Motor neuron (in vitro differentiated cells): ENCODE measurements around the gene TTC1. TPM values are rescaled to one million over a fixed set of nuclear protein-coding genes. Genes with fewer than 3 reads are reported as not detected.
"Not testable (repeated sequence)": the region's sequence is repeated elsewhere in the genome, so short reads cannot be mapped to it uniquely, and the experiment has no call there.

Source experiments
- ATAC-seq, 8 experiments: fragments of 200-7000 bp; cut with Tn5 transposase; replicated peaks in 6 of 8; 2 replicates each; pipeline ENCODE4 v1.8.0; 2021; ENCODE audit warnings: mild to moderate bottlenecking in 8 of 8, moderate library complexity in 8 of 8
- H3K27ac ChIP-seq, 2 donors: fragments of 250-450 bp; sonication (Bioruptor Pico); 2 replicates each; pipeline ENCODE4 v1.9.0; 2021; ENCODE audit warnings: antibody characterized with exemption in 2 of 2, mild to moderate bottlenecking in 2 of 2, moderate library complexity in 1 of 2
- H3K4me1 ChIP-seq, 2 donors: fragments of 250-450 bp; sonication (Bioruptor Pico); replicated peaks in 1 of 2; 2 replicates each; pipeline ENCODE4 v1.6.1; 2021; ENCODE audit warnings: antibody characterized with exemption in 2 of 2, mild to moderate bottlenecking in 2 of 2, moderate library complexity in 1 of 2
- H3K4me3 ChIP-seq, 5 donors: fragments of 250-450 bp; sonication (Bioruptor Pico); 2 replicates each; pipeline ENCODE4 v1.9.0; 2021; ENCODE audit warnings: antibody characterized with exemption in 5 of 5, mild to moderate bottlenecking in 5 of 5, moderate library complexity in 4 of 5
- WGBS, 10 experiments: fragments of 450-650 bp; shearing (Covaris generic); methylation state at CpG; one replicate each; pipeline ENCODE4 v1.0.0; 2022; 5-methylcytosine and 5-hydroxymethylcytosine counted together
- in situ Hi-C, 9 experiments: fragments of 400-800 bp; cut with MboI; loops; one replicate each; pipeline ENCODE4 v1.15.0; 2021; ENCODE audit warnings: low sequenced_read_pairs in 9 of 9, low pct_unique_long_range_greater_than_20kb in 2 of 9; ENCODE audit not compliant: unreplicated experiment in 9 of 9
- total RNA-seq, 8 experiments: library from RNA; unstranded; fragments of 300-600 nt; gene quantifications; 2 replicates each; pipeline versions ENCODE4 v1.2.3 to v1.2.4, GENCODE V29; 2022

Gene TTC1
- total RNA-seq = 100 to 1,000 TPM in 2 of 8 experiments, 10 to 100 TPM in 6; 46.5 to 199 (median 69.8) TPM

DNA sequence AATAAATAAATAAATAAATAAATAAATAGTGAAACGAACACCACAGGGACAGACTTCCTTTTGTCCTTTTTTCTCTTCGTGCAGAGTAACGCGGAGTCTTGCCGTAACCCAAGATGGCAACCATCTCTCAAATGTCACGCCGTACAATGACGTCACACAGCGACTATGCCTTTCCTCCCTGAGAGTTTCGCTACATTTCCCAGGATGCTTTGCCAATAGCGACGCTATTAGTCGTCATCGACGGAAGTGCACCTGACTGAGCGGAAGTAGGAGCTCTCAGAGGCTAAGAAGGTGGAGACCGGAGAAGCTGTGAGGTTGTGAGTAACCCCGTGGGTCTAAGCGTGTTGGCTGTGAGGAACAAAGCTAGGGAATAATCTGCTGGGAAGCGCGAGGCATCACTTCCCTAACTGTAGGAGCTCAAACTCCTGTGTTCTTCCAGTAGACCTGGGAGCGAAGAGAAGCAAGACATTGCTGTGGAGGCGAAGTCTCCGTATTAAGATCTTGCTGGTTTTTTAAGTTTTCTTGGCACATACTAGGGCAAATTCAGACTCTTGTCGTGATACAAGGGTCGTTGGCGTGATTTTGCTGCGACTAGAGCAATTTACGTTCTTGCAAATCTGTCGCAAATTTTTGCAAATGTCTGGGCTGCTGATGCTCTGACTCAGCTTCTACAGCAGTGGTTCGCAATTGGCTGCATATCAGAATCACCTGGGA, at the start of gene TTC1:
Gene TTC1 (plus strand): TSS at position 263 of the 714 bp plus-strand sequence. CDS start 1,390 bp downstream, outside the sequence.
- in situ Hi-C loops = loop anchor here in 3 of 9 experiments (25.0 kb wide), 1 partner anchor 328 kb away; no protein-coding TSS in a partner anchor
- Histone ChIP-seq H3K4me3 (peak within 1 kb of the TSS; percentile 69 to 98 (median 82)), H3K27ac (peak within 1 kb of the TSS; percentile 88), H3K4me1 (peaks cover 12 to 15% of the 10 kb centered on the region in 2 donors)
- 0 to 10% (median 2%) methylated on average over 5 to 24 of the region's 31 CpGs for WGBS, 10 experiments
- peak; percentile 95 to 99 (median 99) for ATAC-seq

DNA sequence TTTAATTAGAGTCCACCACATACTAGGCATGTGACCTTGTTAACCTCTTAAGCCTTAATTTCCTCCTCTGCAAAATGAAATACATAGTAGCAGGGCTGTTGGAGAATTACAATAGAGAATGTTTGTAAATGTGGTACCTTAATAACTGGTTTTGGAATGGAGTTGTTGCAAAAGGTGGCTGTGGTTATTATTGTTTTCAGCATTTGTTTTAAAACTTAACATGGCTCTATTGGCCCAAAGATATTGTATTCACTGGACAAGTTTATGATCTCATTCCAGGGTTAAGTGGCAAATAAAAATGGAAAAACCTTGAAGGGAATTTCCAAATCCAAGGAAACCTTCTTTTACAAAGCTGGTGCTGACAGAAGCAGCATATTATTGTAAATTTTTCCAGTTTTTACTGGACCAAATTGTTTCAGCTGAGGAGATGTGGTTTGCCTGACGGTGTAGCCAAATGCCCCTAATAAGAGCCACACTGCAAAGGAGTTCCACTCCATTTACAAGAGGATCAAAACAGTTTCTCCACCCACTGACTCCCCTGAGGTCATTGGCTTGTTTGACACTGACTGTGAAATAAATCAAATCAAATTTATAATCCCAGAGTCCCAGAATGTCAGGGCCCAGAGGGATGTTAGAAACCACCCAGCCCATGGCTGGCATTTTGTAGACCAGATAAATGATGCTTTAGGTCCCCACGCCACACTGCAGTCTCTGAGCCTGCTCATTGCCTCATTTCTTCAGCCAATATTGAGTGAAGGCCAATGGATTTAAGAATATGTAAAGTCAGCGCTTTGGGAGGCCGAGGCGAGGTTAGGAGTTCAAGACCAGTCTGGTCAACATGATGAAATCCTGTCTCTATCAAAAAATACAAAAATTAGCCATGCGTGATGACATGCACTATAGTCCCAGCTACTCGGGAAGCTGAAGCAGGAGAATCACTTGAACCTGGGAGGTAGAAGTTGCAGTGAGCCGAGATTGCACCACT, 47.5 kb upstream of the TTC1 start:
- WGBS, 10 experiments = 76 to 95% (median 88%) methylated on average over 3 to 7 of the region's 8 CpGs; no CpG with 5 or more reads in 1 of the 10 experiments
- in situ Hi-C loops = loop anchor here in 1 of 9 experiments (25.0 kb wide), 1 partner anchor 524 kb away; no protein-coding TSS in a partner anchor
- no peaks in the 10 kb centered on the region for H3K4me1 ChIP-seq
- no peak overlapping the region for H3K27ac ChIP-seq
- H3K4me3 ChIP-seq = no peak overlapping the region
- ATAC-seq = peak in 2 of 8 experiments; percentile 36 to 53

- in situ Hi-C loops = loop anchor here in 1 of 9 experiments (25.0 kb wide), 1 partner anchor 525 kb away; no protein-coding TSS in a partner anchor
- ATAC-seq = no peak
- H3K27ac ChIP-seq = no peak overlapping the region
- WGBS, 10 experiments = 67 to 100% (median 90%) methylated on average over 1 to 4 of the region's 4 CpGs; no CpG with 5 or more reads in 3 of the 10 experiments
- H3K4me3 ChIP-seq = no peak overlapping the region
- H3K4me1 ChIP-seq = no peaks in the 10 kb centered on the region
These were observed 46.7 kb upstream of the TTC1 start for GRCh38 chr5:159962214-159962613.

GRCh38 chr5:159963935-159964334, 45.0 kb upstream of the TTC1 start:
- Histone ChIP-seq H3K4me3 (no peak overlapping the region), H3K4me1 (no peaks in the 10 kb centered on the region), H3K27ac (no peak overlapping the region)
- 20 to 80% (median 61%) methylated on average over 1 to 6 of the region's 6 CpGs; no CpG with 5 or more reads in 3 of the 10 experiments for WGBS, 10 experiments
- in situ Hi-C loops = loop anchor here in 1 of 9 experiments (25.0 kb wide), 1 partner anchor 527 kb away; no protein-coding TSS in a partner anchor
- ATAC-seq = peak in 1 of 8 experiments; percentile 51

- ATAC-seq = peak; percentile 40 to 94 (median 62)
- WGBS, 10 experiments = 8 to 63% (median 49%) methylated on average over 1 to 11 of the region's 12 CpGs; no CpG with 5 or more reads in 1 of the 10 experiments
- H3K27ac ChIP-seq = no peak overlapping the region
- H3K4me3 ChIP-seq = no peak overlapping the region
- no peaks in the 10 kb centered on the region for H3K4me1 ChIP-seq
- in situ Hi-C loops = loop anchor here in 1 of 9 experiments (25.0 kb wide), 1 partner anchor 528 kb away; no protein-coding TSS in a partner anchor
These were observed 43.7 kb upstream of the TTC1 start for GRCh38 chr5:159965031-159965837.

DNA sequence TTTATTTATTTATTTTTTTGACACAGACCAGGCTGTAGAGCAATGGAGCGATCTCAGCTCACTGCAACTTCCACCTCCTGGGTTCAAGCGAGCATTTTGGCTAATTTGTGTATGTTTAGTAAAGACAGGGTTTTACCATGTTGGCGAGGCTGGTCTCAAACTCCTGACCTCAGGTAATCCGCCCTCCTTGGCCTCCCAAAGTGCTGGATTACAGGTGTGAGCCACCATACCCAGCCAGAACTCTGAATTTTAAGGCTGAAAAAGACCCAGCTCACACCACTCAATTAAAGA, 43.2 kb upstream of the TTC1 start:
- not testable (repeated sequence) for ATAC-seq, H3K4me3 ChIP-seq, H3K4me1 ChIP-seq, H3K27ac ChIP-seq
- 33 to 90% (median 60%) methylated on average over 1 to 4 of the region's 4 CpGs; no CpG with 5 or more reads in 2 of the 10 experiments for WGBS, 10 experiments
- in situ Hi-C loops = loop anchor here in 1 of 9 experiments (25.0 kb wide), 1 partner anchor 528 kb away; no protein-coding TSS in a partner anchor

GRCh38 chr5:159969966-159970365, 39.0 kb upstream of the TTC1 start:
- ATAC-seq = no peak
- H3K4me3 ChIP-seq = no peak overlapping the region
- in situ Hi-C loops = loop anchor here in 1 of 9 experiments (25.0 kb wide), 1 partner anchor 533 kb away; no protein-coding TSS in a partner anchor
- no peaks in the 10 kb centered on the region for H3K4me1 ChIP-seq
- H3K27ac ChIP-seq = no peak overlapping the region

- WGBS, 10 experiments = 48 to 92% (median 68%) methylated on average over 1 to 4 of the region's 4 CpGs
- Histone ChIP-seq H3K4me1 (no peaks in the 10 kb centered on the region), H3K27ac (no peak overlapping the region), H3K4me3 (no peak overlapping the region)
- no peak for ATAC-seq
- in situ Hi-C loops = loop anchor here in 1 of 9 experiments (25.0 kb wide), 1 partner anchor 534 kb away; no protein-coding TSS in a partner anchor
These were observed 37.9 kb upstream of the TTC1 start for GRCh38 chr5:159971038-159971437.

DNA sequence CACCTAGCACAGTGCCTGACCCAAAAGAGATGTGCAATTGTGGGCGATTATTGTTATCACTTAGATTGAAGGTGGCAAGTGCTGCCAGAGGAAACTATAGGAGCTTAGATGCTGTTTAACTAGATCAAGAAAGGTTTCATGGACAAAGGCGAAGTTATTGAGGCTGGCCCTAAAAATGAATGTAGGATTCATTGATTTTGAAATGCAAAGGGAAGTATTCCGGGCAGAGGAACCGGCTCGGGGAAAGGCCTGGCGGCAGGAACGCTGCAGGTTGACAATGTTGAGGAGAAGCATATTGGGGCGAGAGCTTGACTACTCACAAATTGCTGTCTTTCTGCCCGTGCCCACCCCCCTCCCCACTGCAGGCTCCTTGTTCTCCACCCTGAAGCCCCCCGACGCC, 37.4 kb upstream of the TTC1 start:
- WGBS, 10 experiments = 23 to 100% (median 100%) methylated on average over 1 to 8 of the region's 11 CpGs; no CpG with 5 or more reads in 3 of the 10 experiments
- Histone ChIP-seq H3K4me1 (no peaks in the 10 kb centered on the region), H3K4me3 (peak overlapping the region in 1 of 5 donors; percentile 27)

DNA sequence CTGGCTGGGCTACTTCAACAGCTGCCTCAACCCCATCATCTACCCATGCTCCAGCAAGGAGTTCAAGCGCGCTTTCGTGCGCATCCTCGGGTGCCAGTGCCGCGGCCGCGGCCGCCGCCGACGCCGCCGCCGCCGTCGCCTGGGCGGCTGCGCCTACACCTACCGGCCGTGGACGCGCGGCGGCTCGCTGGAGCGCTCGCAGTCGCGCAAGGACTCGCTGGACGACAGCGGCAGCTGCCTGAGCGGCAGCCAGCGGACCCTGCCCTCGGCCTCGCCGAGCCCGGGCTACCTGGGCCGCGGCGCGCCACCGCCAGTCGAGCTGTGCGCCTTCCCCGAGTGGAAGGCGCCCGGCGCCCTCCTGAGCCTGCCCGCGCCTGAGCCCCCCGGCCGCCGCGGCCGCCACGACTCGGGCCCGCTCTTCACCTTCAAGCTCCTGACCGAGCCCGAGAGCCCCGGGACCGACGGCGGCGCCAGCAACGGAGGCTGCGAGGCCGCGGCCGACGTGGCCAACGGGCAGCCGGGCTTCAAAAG, 36.9 kb upstream of the TTC1 start:
- peak; percentile 15 to 84 (median 50) for ATAC-seq
- in situ Hi-C loops = loop anchor here in 1 of 9 experiments (25.0 kb wide), 1 partner anchor 535 kb away; no protein-coding TSS in a partner anchor
- H3K4me1 ChIP-seq = no peaks in the 10 kb centered on the region
- WGBS, 10 experiments = 7% methylated on average over 3 of the region's 76 CpGs; no CpG with 5 or more reads in 9 of the 10 experiments
- H3K27ac ChIP-seq = no peak overlapping the region
- peak overlapping the region; percentile 8 to 27 (median 19) for H3K4me3 ChIP-seq

More for the DNA sequence above, 37.4 kb upstream of the TTC1 start:
- in situ Hi-C loops = loop anchor here in 1 of 9 experiments (25.0 kb wide), 1 partner anchor 534 kb away; no protein-coding TSS in a partner anchor
- no peak for ATAC-seq
- H3K27ac ChIP-seq = no peak overlapping the region

DNA sequence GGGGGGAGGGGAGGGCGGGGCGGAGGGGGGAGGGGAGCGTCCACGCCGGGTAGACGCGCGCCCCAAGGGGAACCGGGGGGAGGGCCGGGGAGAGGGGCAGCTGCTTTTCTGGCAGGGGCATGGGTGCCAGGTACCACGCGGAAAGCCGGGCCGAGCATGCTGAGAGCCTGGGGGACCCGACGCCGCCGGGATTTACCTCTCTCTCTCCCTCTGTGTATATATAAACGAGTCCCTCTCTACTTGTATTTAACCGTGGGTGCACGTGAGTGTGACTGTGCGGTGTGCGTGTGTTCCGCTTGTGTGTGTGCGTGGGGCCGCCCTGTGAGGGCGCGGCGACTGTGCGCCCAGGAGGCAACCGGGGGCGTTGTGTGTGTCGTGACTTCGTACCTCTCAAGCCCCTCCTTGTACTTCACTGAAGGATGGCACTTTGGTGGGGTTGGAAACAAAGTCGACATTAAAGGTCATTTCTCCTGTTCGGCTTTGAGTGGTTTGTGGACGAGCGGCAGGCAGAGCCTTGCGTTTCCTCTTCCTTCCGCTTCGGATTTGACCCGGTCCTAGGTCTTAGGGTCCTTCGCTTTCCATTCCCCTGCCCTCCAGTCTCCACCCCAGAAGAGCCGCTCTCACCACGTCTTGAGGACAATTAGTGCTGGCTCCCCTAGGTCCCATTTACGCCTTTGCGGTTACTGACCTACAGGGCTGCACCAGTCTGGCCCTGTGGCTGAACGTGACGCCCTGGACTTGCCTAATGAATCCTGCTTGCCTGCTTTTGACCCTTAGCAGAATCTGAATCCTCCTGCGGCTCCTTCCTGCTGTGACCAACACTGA, 36.2 kb upstream of the TTC1 start:
- in situ Hi-C loops = loop anchor here in 1 of 9 experiments (25.0 kb wide), 1 partner anchor 535 kb away; no protein-coding TSS in a partner anchor
- no peak for ATAC-seq
- Histone ChIP-seq H3K27ac (no peak overlapping the region), H3K4me1 (no peaks in the 10 kb centered on the region), H3K4me3 (no peak overlapping the region)
- WGBS, 10 experiments = 20 to 83% (median 64%) methylated on average over 1 to 9 of the region's 50 CpGs; no CpG with 5 or more reads in 6 of the 10 experiments
